ENCODE results near the gene TRPV6.

DNA sequence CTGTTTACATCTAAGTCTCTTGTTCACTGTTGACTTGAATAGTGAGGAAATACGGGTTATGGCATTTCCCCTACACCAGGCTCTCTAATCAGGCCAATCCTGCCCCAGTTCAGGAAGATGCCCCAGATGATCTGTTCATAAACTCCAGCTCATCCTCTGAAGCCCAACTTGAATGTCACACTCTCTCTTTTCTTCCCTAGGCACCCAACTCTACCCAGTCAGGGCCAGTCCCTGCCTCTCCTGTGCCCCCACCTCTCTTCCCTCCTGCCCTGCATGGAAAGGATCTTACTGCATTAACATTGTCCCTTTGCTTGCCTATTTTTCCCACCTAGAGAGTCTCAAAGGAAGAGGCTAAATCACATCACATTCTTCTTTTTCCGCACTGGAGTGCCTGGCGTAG is 10.6 kb upstream of the TRPV6 start:
- TF ChIP-seq TAF1 (IDR thresholded peaks at IDR 0.05; ENCODE audit: low read depth) = no peak
- no peak for TF ChIP-seq SMC3 (conservative IDR thresholded peaks at IDR 0.05; ENCODE audit: poor library complexity)
- TF ChIP-seq, protein P1, sequence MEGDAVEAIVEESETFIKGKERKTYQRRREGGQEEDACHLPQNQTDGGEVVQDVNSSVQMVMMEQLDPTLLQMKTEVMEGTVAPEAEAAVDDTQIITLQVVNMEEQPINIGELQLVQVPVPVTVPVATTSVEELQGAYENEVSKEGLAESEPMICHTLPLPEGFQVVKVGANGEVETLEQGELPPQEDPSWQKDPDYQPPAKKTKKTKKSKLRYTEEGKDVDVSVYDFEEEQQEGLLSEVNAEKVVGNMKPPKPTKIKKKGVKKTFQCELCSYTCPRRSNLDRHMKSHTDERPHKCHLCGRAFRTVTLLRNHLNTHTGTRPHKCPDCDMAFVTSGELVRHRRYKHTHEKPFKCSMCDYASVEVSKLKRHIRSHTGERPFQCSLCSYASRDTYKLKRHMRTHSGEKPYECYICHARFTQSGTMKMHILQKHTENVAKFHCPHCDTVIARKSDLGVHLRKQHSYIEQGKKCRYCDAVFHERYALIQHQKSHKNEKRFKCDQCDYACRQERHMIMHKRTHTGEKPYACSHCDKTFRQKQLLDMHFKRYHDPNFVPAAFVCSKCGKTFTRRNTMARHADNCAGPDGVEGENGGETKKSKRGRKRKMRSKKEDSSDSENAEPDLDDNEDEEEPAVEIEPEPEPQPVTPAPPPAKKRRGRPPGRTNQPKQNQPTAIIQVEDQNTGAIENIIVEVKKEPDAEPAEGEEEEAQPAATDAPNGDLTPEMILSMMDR (IDR thresholded peaks at IDR 0.05; ENCODE audit: poor library complexity, severe bottlenecking) = no peak
- no peak for TF ChIP-seq POLR2AphosphoS5 (IDR thresholded peaks at IDR 0.05)
- TF ChIP-seq, protein P2, sequence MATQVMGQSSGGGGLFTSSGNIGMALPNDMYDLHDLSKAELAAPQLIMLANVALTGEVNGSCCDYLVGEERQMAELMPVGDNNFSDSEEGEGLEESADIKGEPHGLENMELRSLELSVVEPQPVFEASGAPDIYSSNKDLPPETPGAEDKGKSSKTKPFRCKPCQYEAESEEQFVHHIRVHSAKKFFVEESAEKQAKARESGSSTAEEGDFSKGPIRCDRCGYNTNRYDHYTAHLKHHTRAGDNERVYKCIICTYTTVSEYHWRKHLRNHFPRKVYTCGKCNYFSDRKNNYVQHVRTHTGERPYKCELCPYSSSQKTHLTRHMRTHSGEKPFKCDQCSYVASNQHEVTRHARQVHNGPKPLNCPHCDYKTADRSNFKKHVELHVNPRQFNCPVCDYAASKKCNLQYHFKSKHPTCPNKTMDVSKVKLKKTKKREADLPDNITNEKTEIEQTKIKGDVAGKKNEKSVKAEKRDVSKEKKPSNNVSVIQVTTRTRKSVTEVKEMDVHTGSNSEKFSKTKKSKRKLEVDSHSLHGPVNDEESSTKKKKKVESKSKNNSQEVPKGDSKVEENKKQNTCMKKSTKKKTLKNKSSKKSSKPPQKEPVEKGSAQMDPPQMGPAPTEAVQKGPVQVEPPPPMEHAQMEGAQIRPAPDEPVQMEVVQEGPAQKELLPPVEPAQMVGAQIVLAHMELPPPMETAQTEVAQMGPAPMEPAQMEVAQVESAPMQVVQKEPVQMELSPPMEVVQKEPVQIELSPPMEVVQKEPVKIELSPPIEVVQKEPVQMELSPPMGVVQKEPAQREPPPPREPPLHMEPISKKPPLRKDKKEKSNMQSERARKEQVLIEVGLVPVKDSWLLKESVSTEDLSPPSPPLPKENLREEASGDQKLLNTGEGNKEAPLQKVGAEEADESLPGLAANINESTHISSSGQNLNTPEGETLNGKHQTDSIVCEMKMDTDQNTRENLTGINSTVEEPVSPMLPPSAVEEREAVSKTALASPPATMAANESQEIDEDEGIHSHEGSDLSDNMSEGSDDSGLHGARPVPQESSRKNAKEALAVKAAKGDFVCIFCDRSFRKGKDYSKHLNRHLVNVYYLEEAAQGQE (IDR thresholded peaks at IDR 0.05; ENCODE audit: borderline replicate concordance) = no peak
- TF ChIP-seq EP300 (conservative IDR thresholded peaks at IDR 0.05; ENCODE audit: poor library complexity, severe bottlenecking) = no peak
- TF ChIP-seq EZH2 (IDR thresholded peaks at IDR 0.05; ENCODE audit: borderline replicate concordance, insufficient read depth, low read length, poor library complexity, severe bottlenecking) = no peak
